GM23338 (cell line): Measurements from ENCODE around the gene UBTF. TPM values are rescaled to one million over a fixed set of nuclear protein-coding genes. Genes with fewer than 3 reads are reported as not detected.

Experiments used
- ATAC-seq: fragments of 200-7000 bp; cut with Tn5 transposase; 3 replicates; pipeline ENCODE4 v1.9.1; 2020
- DNase-seq: peaks from one replicate; pipeline ENCODE4 v3.0.0-alpha.2; 2015; ENCODE audit warnings: low spot score
- H2AFZ ChIP-seq: fragments of 200-600 bp; sonication (generic); 2 replicates; pipeline ENCODE4 v1.8.0; 2016; ENCODE audit warnings: antibody characterized with exemption, mild to moderate bottlenecking, moderate library complexity
- H3F3A ChIP-seq: fragments of 200-600 bp; sonication (generic); replicated peaks from 2 replicates; pipeline ENCODE4 v1.8.0; 2017; ENCODE audit warnings: antibody characterized with exemption, mixed run types, low read depth
- H3K27ac ChIP-seq: fragments of 200-600 bp; sonication (generic); 2 replicates; pipeline ENCODE4 v1.6.1; 2016; ENCODE audit warnings: low read depth
- H3K27me3 ChIP-seq: fragments of 200-600 bp; sonication (generic); 2 replicates; pipeline ENCODE4 v1.8.0; 2016; ENCODE audit warnings: mild to moderate bottlenecking, mixed run types, moderate library complexity; ENCODE audit not compliant: insufficient read depth
- H3K36me3 ChIP-seq: fragments of 200-600 bp; sonication (generic); 2 replicates; pipeline ENCODE4 v1.8.0; 2016; ENCODE audit warnings: mild to moderate bottlenecking; ENCODE audit not compliant: insufficient read depth
- H3K4me1 ChIP-seq: fragments of 200-600 bp; sonication (generic); 2 replicates; pipeline ENCODE4 v1.8.0; 2016; ENCODE audit warnings: mild to moderate bottlenecking, moderate library complexity; ENCODE audit not compliant: insufficient read depth
- H3K4me2 ChIP-seq: fragments of 200-600 bp; sonication (generic); 2 replicates; pipeline ENCODE4 v1.7.1; 2017; ENCODE audit warnings: mixed run types
- H3K4me3 ChIP-seq: fragments of 200-600 bp; sonication (generic); 2 replicates; pipeline ENCODE4 v1.6.1; 2016; ENCODE audit warnings: mixed run types
- H3K79me2 ChIP-seq: fragments of 200-600 bp; sonication (generic); replicated peaks from 2 replicates; pipeline ENCODE4 v1.8.0; 2017; ENCODE audit warnings: mild to moderate bottlenecking; ENCODE audit not compliant: insufficient read depth
- H3K9me2 ChIP-seq: fragments of 200-600 bp; sonication (generic); 2 replicates; pipeline ENCODE4 v1.8.0; 2017; ENCODE audit not compliant: insufficient read depth
- H4K20me1 ChIP-seq: fragments of 200-600 bp; sonication (generic); replicated peaks from 2 replicates; pipeline ENCODE4 v1.8.0; 2017; ENCODE audit warnings: mild to moderate bottlenecking; ENCODE audit not compliant: insufficient read depth
- H3K27ac Mint-ChIP-seq: 2 replicates; pipeline ENCODE4 v1.8.0; 2020; ENCODE audit warnings: inconsistent platforms, mild to moderate bottlenecking, moderate library complexity, mixed read lengths
- H3K27me3 Mint-ChIP-seq: 3 replicates; pipeline ENCODE4 v1.8.0; 2022; ENCODE audit warnings: low read depth, mild to moderate bottlenecking, moderate library complexity, mixed read lengths, inconsistent platforms; ENCODE audit not compliant: insufficient read depth, poor library complexity
- H3K36me3 Mint-ChIP-seq: 3 replicates; pipeline ENCODE4 v1.8.0; 2021; ENCODE audit warnings: low read depth, mild to moderate bottlenecking, inconsistent platforms, moderate library complexity, mixed read lengths
- H3K4me1 Mint-ChIP-seq: 3 replicates; pipeline ENCODE4 v1.8.0; 2020; ENCODE audit warnings: mild to moderate bottlenecking, inconsistent platforms, mixed read lengths
- H3K4me3 Mint-ChIP-seq: 3 replicates; pipeline ENCODE4 v1.8.0; 2021; ENCODE audit warnings: moderate library complexity, mild to moderate bottlenecking, inconsistent platforms, mixed read lengths
- H3K9me3 Mint-ChIP-seq: 3 replicates; pipeline ENCODE4 v1.8.0; 2020; ENCODE audit warnings: moderate library complexity, mild to moderate bottlenecking, inconsistent platforms, mixed read lengths
- CREB1 ChIP-seq: fragments of 250-450 bp; sonication (Bioruptor Pico); IDR thresholded peaks from 2 replicates; pipeline ENCODE4 v1.5.0; 2020; ENCODE audit warnings: low read depth, mild to moderate bottlenecking, moderate library complexity
- EZH2 ChIP-seq: fragments of 200-600 bp; sonication (generic); IDR thresholded peaks from one replicate; pipeline ENCODE4 v1.8.0; 2017; ENCODE audit warnings: antibody characterized with exemption, mild to moderate bottlenecking, low read depth; ENCODE audit not compliant: unreplicated experiment
- EZH2phosphoT487 ChIP-seq: fragments of 200-600 bp; sonication (generic); IDR thresholded peaks from one replicate; pipeline ENCODE4 v1.8.1; 2018; ENCODE audit warnings: antibody characterized with exemption; ENCODE audit not compliant: unreplicated experiment
- NANOG ChIP-seq: IDR thresholded peaks from 2 replicates; pipeline ENCODE4 v1.6.1; 2016; ENCODE audit warnings: antibody characterized with exemption, borderline replicate concordance
- POLR2AphosphoS5 ChIP-seq: IDR thresholded peaks from 2 replicates; pipeline ENCODE4 v1.6.1; 2016; ENCODE audit warnings: antibody characterized with exemption, low read depth
- polyA plus RNA-seq: library from polyadenylated mRNA; unstranded; fragments of >200 nt; fragmentation: Nextera tagmentation; extraction: Ambion mirVana; gene quantifications from 2 replicates; pipeline ENCODE4 v1.2.1, GENCODE V29; 2016
- total RNA-seq: library from RNA; depleted of rRNA; stranded (reverse); fragments of >200 nt; shearing (Covaris generic); gene quantifications from 2 replicates; pipeline ENCODE4 v1.2.3, GENCODE V29; 2014
- TF ChIP-seq, protein P1 (sequence below): IDR thresholded peaks from one replicate; pipeline ENCODE4 v1.6.1; 2018; ENCODE audit warnings: antibody characterized with exemption; ENCODE audit not compliant: unreplicated experiment

The UBTF gene
- total and polyA plus RNA-seq, 2 experiments from 2014 or later: 29.9 to 62.2 TPM

DNA sequence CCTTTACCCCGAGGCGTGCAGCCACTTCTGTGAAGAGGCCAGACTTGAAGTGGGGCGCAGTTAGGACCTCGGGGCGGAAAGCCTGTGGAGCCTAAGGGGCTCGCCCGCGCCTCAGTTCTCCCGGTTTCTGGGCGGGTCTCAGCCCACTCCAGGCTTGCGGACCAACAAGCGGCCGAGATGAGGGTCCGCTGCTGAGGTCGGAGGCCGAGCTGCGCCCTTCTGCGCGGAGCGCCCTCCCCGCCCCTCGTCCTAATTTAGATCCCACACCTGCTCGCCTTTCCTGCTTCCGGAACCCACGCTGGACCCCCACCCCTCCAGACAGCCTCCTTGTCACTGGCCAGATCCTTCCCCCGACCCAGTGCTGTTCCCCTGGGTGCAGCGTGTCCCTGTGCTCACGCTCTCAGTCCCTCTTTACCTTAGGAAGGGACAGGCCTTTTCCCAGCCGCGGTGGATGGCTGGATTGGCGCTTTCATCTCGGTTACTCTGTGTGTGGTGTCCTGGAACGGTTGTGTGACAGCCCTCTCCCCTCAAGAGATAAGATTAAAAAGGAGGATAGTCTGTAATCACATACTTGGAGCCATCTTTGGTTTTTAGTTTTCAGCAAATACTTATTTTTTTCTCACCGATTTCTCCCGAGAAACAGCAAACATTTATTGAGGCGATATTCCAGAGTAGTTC, 18.9 kb downstream of the UBTF start:
- Histone ChIP-seq H3F3A (peaks cover 22% of the 10 kb centered on the region), H3K4me1 (peaks cover 23% of the 10 kb centered on the region), H3K27ac (peak overlapping the region; percentile 98), H3K79me2 (peaks cover 23% of the 10 kb centered on the region), H3K36me3 (peaks cover 2% of the 10 kb centered on the region), H2AFZ (peak overlapping the region; percentile 87), H3K9me2 (no peaks in the 10 kb centered on the region), H4K20me1 (peaks cover 5% of the 10 kb centered on the region; the same call in 1 of the 2 replicates), H3K27me3 (no peaks in the 10 kb centered on the region), H3K4me3 (peak overlapping the region; percentile 86), H3K4me2 (peak overlapping the region; percentile 98)
- DNase-seq (peak; percentile 43), ATAC-seq (peak; percentile 51)
- Mint-ChIP-seq H3K4me1 (peaks cover 30% of the 10 kb centered on the region), H3K9me3 (no peaks in the 10 kb centered on the region), H3K27me3 (peaks cover 12% of the 10 kb centered on the region), H3K4me3 (peak overlapping the region; percentile 90), H3K27ac (peak overlapping the region; percentile 95), H3K36me3 (peaks cover 29% of the 10 kb centered on the region)
- TF ChIP-seq, protein P1, sequence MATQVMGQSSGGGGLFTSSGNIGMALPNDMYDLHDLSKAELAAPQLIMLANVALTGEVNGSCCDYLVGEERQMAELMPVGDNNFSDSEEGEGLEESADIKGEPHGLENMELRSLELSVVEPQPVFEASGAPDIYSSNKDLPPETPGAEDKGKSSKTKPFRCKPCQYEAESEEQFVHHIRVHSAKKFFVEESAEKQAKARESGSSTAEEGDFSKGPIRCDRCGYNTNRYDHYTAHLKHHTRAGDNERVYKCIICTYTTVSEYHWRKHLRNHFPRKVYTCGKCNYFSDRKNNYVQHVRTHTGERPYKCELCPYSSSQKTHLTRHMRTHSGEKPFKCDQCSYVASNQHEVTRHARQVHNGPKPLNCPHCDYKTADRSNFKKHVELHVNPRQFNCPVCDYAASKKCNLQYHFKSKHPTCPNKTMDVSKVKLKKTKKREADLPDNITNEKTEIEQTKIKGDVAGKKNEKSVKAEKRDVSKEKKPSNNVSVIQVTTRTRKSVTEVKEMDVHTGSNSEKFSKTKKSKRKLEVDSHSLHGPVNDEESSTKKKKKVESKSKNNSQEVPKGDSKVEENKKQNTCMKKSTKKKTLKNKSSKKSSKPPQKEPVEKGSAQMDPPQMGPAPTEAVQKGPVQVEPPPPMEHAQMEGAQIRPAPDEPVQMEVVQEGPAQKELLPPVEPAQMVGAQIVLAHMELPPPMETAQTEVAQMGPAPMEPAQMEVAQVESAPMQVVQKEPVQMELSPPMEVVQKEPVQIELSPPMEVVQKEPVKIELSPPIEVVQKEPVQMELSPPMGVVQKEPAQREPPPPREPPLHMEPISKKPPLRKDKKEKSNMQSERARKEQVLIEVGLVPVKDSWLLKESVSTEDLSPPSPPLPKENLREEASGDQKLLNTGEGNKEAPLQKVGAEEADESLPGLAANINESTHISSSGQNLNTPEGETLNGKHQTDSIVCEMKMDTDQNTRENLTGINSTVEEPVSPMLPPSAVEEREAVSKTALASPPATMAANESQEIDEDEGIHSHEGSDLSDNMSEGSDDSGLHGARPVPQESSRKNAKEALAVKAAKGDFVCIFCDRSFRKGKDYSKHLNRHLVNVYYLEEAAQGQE: no peak
- TF ChIP-seq CREB1: no peak
- TF ChIP-seq POLR2AphosphoS5: peak; percentile 59
- no peak for TF ChIP-seq NANOG
- TF ChIP-seq EZH2phosphoT487: no peak

DNA sequence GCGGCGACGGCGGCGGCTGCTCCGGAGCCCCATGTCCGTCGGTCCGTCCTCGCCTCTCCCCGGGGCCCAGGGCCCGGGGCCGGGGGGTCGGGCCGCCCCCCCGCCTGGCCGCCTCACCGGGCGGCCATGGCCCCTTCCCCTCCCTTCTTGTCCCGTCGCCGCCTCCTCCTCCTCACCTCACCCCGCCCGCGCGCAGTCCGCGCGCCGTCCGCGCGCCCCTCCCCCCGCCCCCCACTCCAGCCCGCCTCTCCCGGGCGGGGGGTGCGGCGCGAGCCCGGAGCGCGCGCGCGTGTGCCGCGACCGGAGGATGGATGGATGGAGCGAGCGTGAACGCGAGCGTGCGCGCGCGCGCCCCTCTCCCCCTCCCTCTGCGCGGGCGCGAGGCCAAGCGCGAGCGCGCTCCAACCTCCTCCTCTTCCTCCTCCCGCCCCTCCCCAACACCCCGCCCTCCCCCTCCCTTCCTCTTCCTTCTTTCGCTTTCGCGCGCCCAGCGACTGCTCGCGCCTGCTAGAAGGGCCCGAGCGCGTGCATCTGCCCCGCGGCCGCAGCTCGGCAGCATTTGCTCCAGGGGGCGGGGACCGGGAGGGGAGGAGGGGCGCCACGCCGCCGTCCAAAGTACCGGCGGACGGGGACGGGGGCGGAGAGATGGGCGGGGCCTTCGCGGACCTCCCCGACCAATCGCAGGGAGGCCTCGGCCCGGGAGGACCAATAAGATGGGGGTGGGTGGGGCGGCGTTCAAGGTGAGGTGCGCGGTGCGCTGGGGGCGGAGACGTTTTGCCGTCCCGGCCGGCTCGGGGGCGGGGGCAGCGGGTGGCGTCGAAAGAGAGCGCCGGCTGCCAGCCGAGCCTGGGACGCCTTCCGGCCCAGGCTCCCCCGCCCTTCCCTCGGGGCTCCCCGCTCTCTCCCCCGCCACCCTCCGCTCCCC, 19.7 kb downstream of the UBTF start, which contains the start of gene ATXN7L3:
ATXN7L3 (minus strand) TSS at position 332 of the 925 bp plus-strand sequence. CDS start 1,814 bp downstream, outside the sequence.
- Histone ChIP-seq H3K79me2 (peaks cover 23% of the 10 kb centered on the region), H4K20me1 (peaks cover 5% of the 10 kb centered on the region; the same call in 1 of the 2 replicates), H3K36me3 (peaks cover 9% of the 10 kb centered on the region), H3K4me2 (peak within 1 kb of the TSS; percentile 98), H3K27me3 (no peaks in the 10 kb centered on the region), H3K4me1 (peaks cover 16% of the 10 kb centered on the region), H3K27ac (peak within 1 kb of the TSS; percentile 98), H3K4me3 (peak within 1 kb of the TSS; percentile 86), H3K9me2 (no peaks in the 10 kb centered on the region), H2AFZ (peak within 1 kb of the TSS; percentile 87), H3F3A (peaks cover 26% of the 10 kb centered on the region)
- H3K9me3 Mint-ChIP-seq: no peaks in the 10 kb centered on the region
- H3K27ac Mint-ChIP-seq: peak within 1 kb of the TSS; percentile 95
- H3K36me3 Mint-ChIP-seq: peaks cover 37% of the 10 kb centered on the region
- peaks cover 27% of the 10 kb centered on the region for H3K4me1 Mint-ChIP-seq
- no peak for TF ChIP-seq EZH2
- TF ChIP-seq EZH2phosphoT487: no peak
- TF ChIP-seq CREB1: peak; percentile 92
- peak; percentile 72 for ATAC-seq
- peak; percentile 99 for DNase-seq
- H3K4me3 Mint-ChIP-seq: peak within 1 kb of the TSS; percentile 90
- H3K27me3 Mint-ChIP-seq: peaks cover 12% of the 10 kb centered on the region
